AG09319 (cell line): ENCODE measurements around the gene WWC2.

Experiments used
- DNase-seq: peaks from one replicate; pipeline ENCODE4 v3.0.0-alpha.2; 2010; ENCODE audit warnings: low read depth; ENCODE audit errors: extremely low read depth
- CTCF ChIP-seq: IDR thresholded peaks from 2 replicates; pipeline ENCODE4 v1.5.1; 2011; ENCODE audit warnings: low read depth, mild to moderate bottlenecking, inconsistent platforms, low read length, moderate library complexity

The WWC2 gene

GRCh38 chr4:183073838-183074145 lies 25.3 kb upstream of the WWC2 start:
- no peak for DNase-seq
- TF ChIP-seq CTCF = no peak

GRCh38 chr4:183074288-183074990 lies 24.6 kb upstream of the WWC2 start:
- DNase-seq = no peak
- no peak for TF ChIP-seq CTCF

GRCh38 chr4:183078634-183079033 lies 20.4 kb upstream of the WWC2 start:
- TF ChIP-seq CTCF = no peak

GRCh38 chr4:183080372-183081115 lies 18.5 kb upstream of the WWC2 start:
- no peak for TF ChIP-seq CTCF
- DNase-seq = no peak

More at GRCh38 chr4:183078634-183079033, 20.4 kb upstream of the WWC2 start:
- no peak for DNase-seq

GRCh38 chr4:183081116-183081469 lies 18.0 kb upstream of the WWC2 start:
- TF ChIP-seq CTCF = no peak
- no peak for DNase-seq

GRCh38 chr4:183082053-183082452 lies 17.0 kb upstream of the WWC2 start:
- no peak for DNase-seq

More at GRCh38 chr4:183082053-183082452, 17.0 kb upstream of the WWC2 start:
- TF ChIP-seq CTCF = no peak
